NB4 (cell line): ENCODE data around the gene DCTD.

Source experiments
- MYC ChIP-seq: IDR thresholded peaks from 2 replicates; pipeline ENCODE4 v1.6.1; 2011; ENCODE audit warnings: low read depth, low read length
- POLR2A ChIP-seq: IDR thresholded peaks from 2 replicates; pipeline ENCODE4 v1.6.1; 2011; ENCODE audit warnings: mild to moderate bottlenecking; ENCODE audit not compliant: insufficient read length; ENCODE audit errors: extremely low read depth
- TF ChIP-seq, protein P1 (sequence below): IDR thresholded peaks from 2 replicates; pipeline ENCODE4 v1.6.1; 2011; ENCODE audit warnings: low read depth, low read length
- TF ChIP-seq, protein P2 (sequence below): IDR thresholded peaks from one replicate; pipeline ENCODE4 v1.5.1; 2012; ENCODE audit warnings: low read depth, low read length

DNA sequence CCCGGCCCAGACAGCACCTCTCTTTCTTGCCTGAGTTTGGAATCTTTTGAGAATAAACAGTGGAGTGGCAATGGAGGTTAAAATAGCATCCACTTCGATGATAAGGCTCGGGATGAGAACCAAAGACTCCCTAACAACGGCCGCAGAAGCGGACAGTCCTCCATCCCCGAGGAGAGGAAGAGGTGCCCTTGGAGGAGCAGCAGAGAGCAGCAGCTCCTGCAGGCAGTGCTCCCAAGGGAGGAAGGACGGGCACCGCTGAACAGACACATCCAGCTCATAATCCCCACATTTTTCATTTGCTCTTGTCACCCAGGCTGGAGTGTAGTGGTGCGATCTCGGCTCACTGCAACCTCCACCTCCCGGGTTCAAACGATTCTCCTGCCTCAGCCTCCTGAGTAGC lies 61.3 kb downstream of the DCTD start:
- TF ChIP-seq MYC (no peak), POLR2A (no peak)
- TF ChIP-seq, protein P1, sequence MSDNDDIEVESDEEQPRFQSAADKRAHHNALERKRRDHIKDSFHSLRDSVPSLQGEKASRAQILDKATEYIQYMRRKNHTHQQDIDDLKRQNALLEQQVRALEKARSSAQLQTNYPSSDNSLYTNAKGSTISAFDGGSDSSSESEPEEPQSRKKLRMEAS, result no peak
- TF ChIP-seq, protein P2, sequence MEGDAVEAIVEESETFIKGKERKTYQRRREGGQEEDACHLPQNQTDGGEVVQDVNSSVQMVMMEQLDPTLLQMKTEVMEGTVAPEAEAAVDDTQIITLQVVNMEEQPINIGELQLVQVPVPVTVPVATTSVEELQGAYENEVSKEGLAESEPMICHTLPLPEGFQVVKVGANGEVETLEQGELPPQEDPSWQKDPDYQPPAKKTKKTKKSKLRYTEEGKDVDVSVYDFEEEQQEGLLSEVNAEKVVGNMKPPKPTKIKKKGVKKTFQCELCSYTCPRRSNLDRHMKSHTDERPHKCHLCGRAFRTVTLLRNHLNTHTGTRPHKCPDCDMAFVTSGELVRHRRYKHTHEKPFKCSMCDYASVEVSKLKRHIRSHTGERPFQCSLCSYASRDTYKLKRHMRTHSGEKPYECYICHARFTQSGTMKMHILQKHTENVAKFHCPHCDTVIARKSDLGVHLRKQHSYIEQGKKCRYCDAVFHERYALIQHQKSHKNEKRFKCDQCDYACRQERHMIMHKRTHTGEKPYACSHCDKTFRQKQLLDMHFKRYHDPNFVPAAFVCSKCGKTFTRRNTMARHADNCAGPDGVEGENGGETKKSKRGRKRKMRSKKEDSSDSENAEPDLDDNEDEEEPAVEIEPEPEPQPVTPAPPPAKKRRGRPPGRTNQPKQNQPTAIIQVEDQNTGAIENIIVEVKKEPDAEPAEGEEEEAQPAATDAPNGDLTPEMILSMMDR, result no peak
